Measurements from ENCODE around the gene ENTPD8.

- TF ChIP-seq POLR2AphosphoS5 (IDR thresholded peaks at IDR 0.05; ENCODE audit: insufficient read depth, low read depth, low read length) (no peak), EZH2 (IDR thresholded peaks at IDR 0.05; ENCODE audit: borderline replicate concordance, low read depth, low read length, severe bottlenecking) (no peak), CTCF (IDR thresholded peaks at IDR 0.05; ENCODE audit: extremely low read depth in 1 of 2, insufficient read depth in 1 of 2, low read depth in 1 of 2, low read length in 2 of 2) (no peak), POLR2A (IDR thresholded peaks at IDR 0.05; ENCODE audit: low read depth, low read length) (no peak)
Measured at GRCh38 chr9:137452006-137452760, 11.0 kb upstream of the ENTPD8 start.

Data from endothelial cell of umbilical vein (primary cell).